K562 (cell line): Measurements from ENCODE around the gene STUM. TPM values are rescaled to one million over a fixed set of nuclear protein-coding genes. Genes with fewer than 3 reads are reported as not detected.

Experiments
- ATAC-seq: fragments of 200-7000 bp; cut with Tn5 transposase; 3 replicates; pipeline ENCODE4 v1.9.1; 2020; ENCODE audit warnings: moderate library complexity
- BruUV-seq: library from RNA; stranded (reverse); fragments of 400-500 nt; replicated peaks from 2 replicates; lab custom pipeline; 2021; lab: Mats Ljungman, UMichigan
- CTCF ChIA-PET: fragments of 300-600 bp; formaldehyde crosslinking; extraction: SDS; loops from one replicate; lab custom pipeline; 2021; ENCODE audit warnings: low intra/inter-chr PET ratio; lab: Yijun Ruan, JAX
- POLR2A ChIA-PET: fragments of 300-600, 350-650 bp; sonication (Branson Sonifier 250); formaldehyde crosslinking; extraction: SDS; loops from one replicate; lab custom pipeline; 2021; ENCODE audit warnings: antibody characterized with exemption, inconsistent platforms; lab: Yijun Ruan, JAX
- DNase-seq, 4 experiments: peaks; one replicate each; pipeline versions ENCODE4 v3.0.0 to v3.0.0-alpha.2; 2011 to 2018; ENCODE audit warnings: low spot score in 3 of 4, mixed read lengths in 3 of 4; ENCODE audit errors: extremely low read depth in 1 of 4
- FAIRE-seq: peaks from 2 replicates; lab custom pipeline; 2011; peaks lifted over from hg19 to GRCh38; lab: Jason Lieb, UNC
- H2AFZ ChIP-seq: 2 replicates; pipeline ENCODE4 v1.6.0; 2011; ENCODE audit warnings: low read depth, low read length, control low read depth, inconsistent platforms
- H3K27ac ChIP-seq: fragments of 200-600 bp; 3 replicates; pipeline ENCODE4 v1.8.0; 2011; ENCODE audit warnings: low read depth, mild to moderate bottlenecking, control low read depth, inconsistent platforms, low read length, moderate library complexity, mixed read lengths; ENCODE audit errors: extremely low read depth
- H3K27me3 ChIP-seq, 2 experiments: fragments of 300-600 bp in 1 of 2; 2 replicates in 1 of 2; 3 replicates in 1 of 2; pipeline versions ENCODE4 v1.6.0 to v1.8.0; 2011; ENCODE audit warnings: inconsistent platforms in 2 of 2, low read length in 2 of 2, mild to moderate bottlenecking in 1 of 2, mixed read lengths in 1 of 2, moderate library complexity in 1 of 2; ENCODE audit not compliant: control insufficient read depth in 2 of 2, insufficient read depth in 2 of 2
- H3K36me3 ChIP-seq: fragments of 300-600 bp; 3 replicates; pipeline ENCODE4 v1.8.0; 2011; ENCODE audit warnings: mild to moderate bottlenecking, low read length, inconsistent platforms; ENCODE audit not compliant: control insufficient read depth, insufficient read depth
- H3K4me1 ChIP-seq, 2 experiments: fragments of 200-600 bp in 1 of 2; replicated peaks in 1 of 2; 2 replicates in 1 of 2; 3 replicates in 1 of 2; pipeline versions ENCODE4 v1.5.1 to v1.8.0; 2011; ENCODE audit warnings: inconsistent platforms in 2 of 2, low read length in 2 of 2, mild to moderate bottlenecking in 1 of 2, mixed read lengths in 1 of 2, moderate library complexity in 1 of 2; ENCODE audit not compliant: control insufficient read depth in 2 of 2, insufficient read depth in 2 of 2
- H3K4me2 ChIP-seq: 2 replicates; pipeline ENCODE4 v1.6.1; 2011; ENCODE audit warnings: low read length, control low read depth, inconsistent platforms, mixed read lengths; ENCODE audit not compliant: insufficient read depth
- H3K4me3 ChIP-seq: fragments of 200-600 bp; sonication (generic), shearing (Covaris generic); 2 replicates; pipeline ENCODE4 v1.5.1; 2016; ENCODE audit warnings: control low read depth, inconsistent platforms
- H3K79me2 ChIP-seq: fragments of 200-600 bp; 3 replicates; pipeline ENCODE4 v1.8.0; 2011; ENCODE audit warnings: low read length, inconsistent platforms; ENCODE audit not compliant: control insufficient read depth, insufficient read depth
- H3K9ac ChIP-seq, 2 experiments: 2 replicates each; pipeline versions ENCODE4 v1.6.0 to v1.6.1; 2011; ENCODE audit warnings: low read depth in 2 of 2, low read length in 2 of 2, control low read depth in 1 of 2, inconsistent platforms in 1 of 2, mild to moderate bottlenecking in 1 of 2, mixed read lengths in 1 of 2; ENCODE audit not compliant: insufficient read depth in 1 of 2
- H3K9me1 ChIP-seq: one replicate; pipeline ENCODE4 v1.6.0; 2011; ENCODE audit warnings: inconsistent platforms, mild to moderate bottlenecking, low read length, moderate library complexity; ENCODE audit not compliant: control insufficient read depth, insufficient read depth
- H3K9me3 ChIP-seq: replicated peaks from 2 replicates; pipeline ENCODE4 v1.5.1; 2011; ENCODE audit warnings: low read depth, low read length, inconsistent platforms; ENCODE audit not compliant: control insufficient read depth, insufficient read depth
- H4K20me1 ChIP-seq: replicated peaks from 2 replicates; pipeline ENCODE4 v1.6.1; 2011; ENCODE audit warnings: low read length, inconsistent platforms, mixed read lengths; ENCODE audit not compliant: control insufficient read depth, insufficient read depth
- ZBED1 ChIP-seq: IDR thresholded peaks from 2 replicates; pipeline ENCODE4 v1.6.1; 2014
- WGBS: fragments of 100-300 bp; shearing (Covaris generic); methylation state at CpG from one replicate; pipeline ENCODE4 v1.1.6; 2016; ENCODE audit warnings: low coverage, mixed read lengths; ENCODE audit not compliant: insufficient coverage; ENCODE audit errors: missing lambda C conversion rate; 5-methylcytosine and 5-hydroxymethylcytosine counted together
- in situ Hi-C: fragments of 300-500 bp; cut with MboI; formaldehyde crosslinking; loops from 4 replicates; pipeline ENCODE4 v1.15.0; 2018; ENCODE audit warnings: inconsistent platforms, mixed read lengths
- intact Hi-C: fragments of 100-400 bp; cut with micrococcal nuclease; formaldehyde crosslinking; loops from 2 replicates; pipeline ENCODE4 v1.14.2; 2022
- polyA plus RNA-seq, 8 experiments: library from polyadenylated mRNA; depleted of rRNA in 4 of 8; stranded (reverse) in 5 of 8; unstranded in 3 of 8; fragments of >200 nt; fragmentation: Nextera tagmentation in 2 of 8; fragmentation: Illumina TruSeq in 1 of 8; extraction: Ambion mirVana in 2 of 8; extraction: Trizol in 1 of 8; gene quantifications; 2 replicates each; pipeline versions ENCODE4 v1.2.1 to v1.2.3, GENCODE V29; 2011 to 2014; ENCODE audit warnings: inconsistent platforms in 1 of 8, missing spikeins in 1 of 8
- total RNA-seq, 7 experiments: library from RNA; depleted of rRNA in 6 of 7; stranded (reverse); fragments of >200 nt in 6 of 7; fragmentation: Illumina TruSeq in 2 of 7; extraction: Trizol in 2 of 7; gene quantifications; 2 replicates each; pipeline versions ENCODE4 v1.2.1 to v1.2.3, GENCODE V29; 2011 to 2021; ENCODE audit warnings: low replicate concordance in 1 of 7
- TF ChIP-seq, protein P1 (sequence below), 3 experiments: fragments of 200-800 bp in 1 of 3; sonication (Bioruptor generic) in 1 of 3; sonication (generic) in 1 of 3; formaldehyde crosslinking in 1 of 3; IDR thresholded peaks; 2 replicates each; pipeline versions ENCODE4 v1.6.1 to v1.8.0; 2016 to 2022; ENCODE audit warnings: mild to moderate bottlenecking in 2 of 3, missing compliant biosample characterization in 2 of 3, missing genetic modification characterization in 2 of 3, missing genetic modification reagents in 1 of 3

Gene STUM
- total and polyA plus RNA-seq, 9 of the 15 experiments (the other 6 are each of a cell fraction or from before 2014, with no cell fraction given): not detected

GRCh38 chr1:226646026-226646869 lies 97.7 kb downstream of the STUM start:
- Histone ChIP-seq H3K4me2 (no peak overlapping the region), H3K9me3 (no peaks in the 10 kb centered on the region), H3K9me1 (no peaks in the 10 kb centered on the region), H2AFZ (no peak overlapping the region), H4K20me1 (peaks cover 8% of the 10 kb centered on the region; the same call in 1 of the 2 replicates), H3K9ac (no peak overlapping the region), H3K4me1 (peaks cover 8 to 29% of the 10 kb centered on the region in 2 experiments), H3K36me3 (no peaks in the 10 kb centered on the region), H3K27ac (no peak overlapping the region), H3K27me3 (peaks cover 62 to 92% of the 10 kb centered on the region in 2 experiments), H3K79me2 (no peaks in the 10 kb centered on the region), H3K4me3 (no peak overlapping the region)
- DNase-seq (no peak), FAIRE-seq (no peak), ATAC-seq (peak; percentile 13; the same call in 1 of the 3 replicates)
- in situ Hi-C loops (no loop called here), intact Hi-C loops (no loop called here)
- 4% methylated on average over 16 of the region's 18 CpGs for WGBS
- BruUV-seq: no TSS peak
- TF ChIP-seq, protein P1, sequence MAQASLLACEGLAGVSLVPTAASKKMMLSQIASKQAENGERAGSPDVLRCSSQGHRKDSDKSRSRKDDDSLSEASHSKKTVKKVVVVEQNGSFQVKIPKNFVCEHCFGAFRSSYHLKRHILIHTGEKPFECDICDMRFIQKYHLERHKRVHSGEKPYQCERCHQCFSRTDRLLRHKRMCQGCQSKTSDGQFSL (CRISPR knock-in tag; IDR thresholded peaks at IDR 0.05): no peak
- TF ChIP-seq, protein P1 (tag; IDR thresholded peaks at IDR 0.05): 0 out of 4 replicates have a peak, but pooled peaks of 1 of the 2 experiments have one; percentile 37
- TF ChIP-seq ZBED1: no peak
- ChIA-PET POLR2A (no interaction called here), CTCF (no interaction called here)
